K562 (cell line): ENCODE measurements around the gene ATP13A4. TPM values are rescaled to one million over a fixed set of nuclear protein-coding genes. Genes with fewer than 3 reads are reported as not detected.

Experiments
- ATAC-seq: fragments of 200-7000 bp; cut with Tn5 transposase; 3 replicates; pipeline ENCODE4 v1.9.1; 2020; ENCODE audit warnings: moderate library complexity
- BruUV-seq: library from RNA; stranded (reverse); fragments of 400-500 nt; replicated peaks from 2 replicates; lab custom pipeline; 2021; lab: Mats Ljungman, UMichigan
- CTCF ChIA-PET: fragments of 300-600 bp; formaldehyde crosslinking; extraction: SDS; loops from one replicate; lab custom pipeline; 2021; ENCODE audit warnings: low intra/inter-chr PET ratio; lab: Yijun Ruan, JAX
- POLR2A ChIA-PET: fragments of 300-600, 350-650 bp; sonication (Branson Sonifier 250); formaldehyde crosslinking; extraction: SDS; loops from one replicate; lab custom pipeline; 2021; ENCODE audit warnings: antibody characterized with exemption, inconsistent platforms; lab: Yijun Ruan, JAX
- DNase-seq, 4 experiments: peaks; one replicate each; pipeline versions ENCODE4 v3.0.0 to v3.0.0-alpha.2; 2011 to 2018; ENCODE audit warnings: low spot score in 3 of 4, mixed read lengths in 3 of 4; ENCODE audit errors: extremely low read depth in 1 of 4
- FAIRE-seq: peaks from 2 replicates; lab custom pipeline; 2011; peaks lifted over from hg19 to GRCh38; lab: Jason Lieb, UNC
- H2AFZ ChIP-seq: 2 replicates; pipeline ENCODE4 v1.6.0; 2011; ENCODE audit warnings: low read depth, low read length, control low read depth, inconsistent platforms
- H3K27ac ChIP-seq: fragments of 200-600 bp; 3 replicates; pipeline ENCODE4 v1.8.0; 2011; ENCODE audit warnings: low read depth, mild to moderate bottlenecking, control low read depth, inconsistent platforms, low read length, moderate library complexity, mixed read lengths; ENCODE audit errors: extremely low read depth
- H3K27me3 ChIP-seq, 2 experiments: fragments of 300-600 bp in 1 of 2; 2 replicates in 1 of 2; 3 replicates in 1 of 2; pipeline versions ENCODE4 v1.6.0 to v1.8.0; 2011; ENCODE audit warnings: inconsistent platforms in 2 of 2, low read length in 2 of 2, mild to moderate bottlenecking in 1 of 2, mixed read lengths in 1 of 2, moderate library complexity in 1 of 2; ENCODE audit not compliant: control insufficient read depth in 2 of 2, insufficient read depth in 2 of 2
- H3K36me3 ChIP-seq: fragments of 300-600 bp; 3 replicates; pipeline ENCODE4 v1.8.0; 2011; ENCODE audit warnings: mild to moderate bottlenecking, low read length, inconsistent platforms; ENCODE audit not compliant: control insufficient read depth, insufficient read depth
- H3K4me1 ChIP-seq, 2 experiments: fragments of 200-600 bp in 1 of 2; replicated peaks in 1 of 2; 2 replicates in 1 of 2; 3 replicates in 1 of 2; pipeline versions ENCODE4 v1.5.1 to v1.8.0; 2011; ENCODE audit warnings: inconsistent platforms in 2 of 2, low read length in 2 of 2, mild to moderate bottlenecking in 1 of 2, mixed read lengths in 1 of 2, moderate library complexity in 1 of 2; ENCODE audit not compliant: control insufficient read depth in 2 of 2, insufficient read depth in 2 of 2
- H3K4me2 ChIP-seq: 2 replicates; pipeline ENCODE4 v1.6.1; 2011; ENCODE audit warnings: low read length, control low read depth, inconsistent platforms, mixed read lengths; ENCODE audit not compliant: insufficient read depth
- H3K4me3 ChIP-seq: fragments of 200-600 bp; sonication (generic), shearing (Covaris generic); 2 replicates; pipeline ENCODE4 v1.5.1; 2016; ENCODE audit warnings: control low read depth, inconsistent platforms
- H3K79me2 ChIP-seq: fragments of 200-600 bp; 3 replicates; pipeline ENCODE4 v1.8.0; 2011; ENCODE audit warnings: low read length, inconsistent platforms; ENCODE audit not compliant: control insufficient read depth, insufficient read depth
- H3K9ac ChIP-seq, 2 experiments: 2 replicates each; pipeline versions ENCODE4 v1.6.0 to v1.6.1; 2011; ENCODE audit warnings: low read depth in 2 of 2, low read length in 2 of 2, control low read depth in 1 of 2, inconsistent platforms in 1 of 2, mild to moderate bottlenecking in 1 of 2, mixed read lengths in 1 of 2; ENCODE audit not compliant: insufficient read depth in 1 of 2
- H3K9me1 ChIP-seq: one replicate; pipeline ENCODE4 v1.6.0; 2011; ENCODE audit warnings: inconsistent platforms, mild to moderate bottlenecking, low read length, moderate library complexity; ENCODE audit not compliant: control insufficient read depth, insufficient read depth
- H3K9me3 ChIP-seq: replicated peaks from 2 replicates; pipeline ENCODE4 v1.5.1; 2011; ENCODE audit warnings: low read depth, low read length, inconsistent platforms; ENCODE audit not compliant: control insufficient read depth, insufficient read depth
- H4K20me1 ChIP-seq: replicated peaks from 2 replicates; pipeline ENCODE4 v1.6.1; 2011; ENCODE audit warnings: low read length, inconsistent platforms, mixed read lengths; ENCODE audit not compliant: control insufficient read depth, insufficient read depth
- BCL6 ChIP-seq: fragments of 250-450 bp; sonication (Bioruptor Pico); IDR thresholded peaks from 2 replicates; pipeline ENCODE4 v1.4.0; 2020
- FUS ChIP-seq: fragments of 200-400 bp; formaldehyde crosslinking; optimal IDR thresholded peaks from 2 replicates; pipeline ENCODE3; 2017; ENCODE audit warnings: low read depth, low read length
- GATAD2A ChIP-seq: fragments of 450-650 bp; IDR thresholded peaks from 2 replicates; pipeline ENCODE4 v1.6.1; 2017
- MBD2 ChIP-seq: sonication (generic); IDR thresholded peaks from 2 replicates; pipeline ENCODE4 v1.6.1; 2016; ENCODE audit warnings: low read depth, borderline replicate concordance
- PURB ChIP-seq: sonication (generic); formaldehyde crosslinking; IDR thresholded peaks from 2 replicates; pipeline ENCODE4 v1.9.0; 2021; ENCODE audit warnings: low read depth, mild to moderate bottlenecking, missing genetic modification reagents
- TARDBP ChIP-seq: fragments of 450-650 bp; IDR thresholded peaks from 2 replicates; pipeline ENCODE4 v1.6.1; 2016
- TBP ChIP-seq: optimal IDR thresholded peaks from 2 replicates; pipeline ENCODE3; 2011; ENCODE audit warnings: low read depth, low read length, improper control_type of control experiment
- ZBTB8A ChIP-seq: fragments of 450-650 bp; IDR thresholded peaks from 2 replicates; pipeline ENCODE4 v1.6.1; 2018; ENCODE audit warnings: mild to moderate bottlenecking, moderate library complexity; ENCODE audit not compliant: partially characterized antibody
- ZNF140 ChIP-seq: fragments of 250-450 bp; sonication (Bioruptor Pico); IDR thresholded peaks from 2 replicates; pipeline ENCODE4 v1.8.0; 2021; ENCODE audit warnings: moderate library complexity, mild to moderate bottlenecking, inconsistent platforms
- ZNF239 ChIP-seq: fragments of 250-450 bp; sonication (Bioruptor Pico); IDR thresholded peaks from 2 replicates; pipeline ENCODE4 v1.4.0; 2020; ENCODE audit warnings: mild to moderate bottlenecking
- ZNF311 ChIP-seq: fragments of 250-450 bp; sonication (Bioruptor Pico); IDR thresholded peaks from 2 replicates; pipeline ENCODE4 v1.4.0; 2020; ENCODE audit warnings: mild to moderate bottlenecking, moderate library complexity
- ZNF324 ChIP-seq: fragments of 250-450 bp; sonication (Bioruptor Pico); IDR thresholded peaks from 2 replicates; pipeline ENCODE4 v1.4.0; 2020; ENCODE audit warnings: mild to moderate bottlenecking
- ZNF77 ChIP-seq: fragments of 250-450 bp; sonication (Bioruptor Pico); IDR thresholded peaks from 2 replicates; pipeline ENCODE4 v1.5.0; 2020
- WGBS: fragments of 100-300 bp; shearing (Covaris generic); methylation state at CpG from one replicate; pipeline ENCODE4 v1.1.6; 2016; ENCODE audit warnings: low coverage, mixed read lengths; ENCODE audit not compliant: insufficient coverage; ENCODE audit errors: missing lambda C conversion rate; 5-methylcytosine and 5-hydroxymethylcytosine counted together
- in situ Hi-C: fragments of 300-500 bp; cut with MboI; formaldehyde crosslinking; loops from 4 replicates; pipeline ENCODE4 v1.15.0; 2018; ENCODE audit warnings: inconsistent platforms, mixed read lengths
- intact Hi-C: fragments of 100-400 bp; cut with micrococcal nuclease; formaldehyde crosslinking; loops from 2 replicates; pipeline ENCODE4 v1.14.2; 2022
- polyA plus RNA-seq, 8 experiments: library from polyadenylated mRNA; depleted of rRNA in 4 of 8; stranded (reverse) in 5 of 8; unstranded in 3 of 8; fragments of >200 nt; fragmentation: Nextera tagmentation in 2 of 8; fragmentation: Illumina TruSeq in 1 of 8; extraction: Ambion mirVana in 2 of 8; extraction: Trizol in 1 of 8; gene quantifications; 2 replicates each; pipeline versions ENCODE4 v1.2.1 to v1.2.3, GENCODE V29; 2011 to 2014; ENCODE audit warnings: inconsistent platforms in 1 of 8, missing spikeins in 1 of 8
- total RNA-seq, 7 experiments: library from RNA; depleted of rRNA in 6 of 7; stranded (reverse); fragments of >200 nt in 6 of 7; fragmentation: Illumina TruSeq in 2 of 7; extraction: Trizol in 2 of 7; gene quantifications; 2 replicates each; pipeline versions ENCODE4 v1.2.1 to v1.2.3, GENCODE V29; 2011 to 2021; ENCODE audit warnings: low replicate concordance in 1 of 7

ATP13A4 gene
- total and polyA plus RNA-seq, 9 of the 15 experiments (the other 6 are each of a cell fraction or from before 2014, with no cell fraction given): 0.03 to 0.14 (median 0.07) TPM; not detected in 6

- FAIRE-seq: no peak
Measured at GRCh38 chr3:193520738-193521137, 34.0 kb downstream of the ATP13A4 start.

GRCh38 chr3:193515966-193516365 is 38.7 kb downstream of the ATP13A4 start:
- ChIA-PET CTCF (no interaction called here), POLR2A (no interaction called here)
- no peaks in the 10 kb centered on the region for H3K9me1 ChIP-seq
- H3K27ac ChIP-seq: no peak overlapping the region
- H3K9me3 ChIP-seq: no peaks in the 10 kb centered on the region
- no peaks in the 10 kb centered on the region for H3K79me2 ChIP-seq
- no peak overlapping the region for H3K4me2 ChIP-seq
- no peaks in the 10 kb centered on the region for H3K36me3 ChIP-seq
- 0% methylated on average over 2 of the region's 2 CpGs for WGBS
- H3K4me3 ChIP-seq: no peak overlapping the region
- TF ChIP-seq MBD2 (no peak), ZNF324 (no peak), ZNF239 (CRISPR knock-in tag) (no peak), PURB (CRISPR knock-in tag) (no peak), ZNF77 (CRISPR knock-in tag) (no peak), ZNF311 (no peak), ZBTB8A (no peak), GATAD2A (no peak), BCL6 (CRISPR knock-in tag) (no peak), TBP (no peak), ZNF140 (no peak), FUS (no peak)
- peaks cover 0 to 3% of the 10 kb centered on the region in 2 experiments; a peak in 1 of 5 replicates for H3K27me3 ChIP-seq
- no peaks in the 10 kb centered on the region for H3K4me1 ChIP-seq
- no peaks in the 10 kb centered on the region for H4K20me1 ChIP-seq
- no TSS peak for BruUV-seq
- no peak overlapping the region for H2AFZ ChIP-seq
- FAIRE-seq (no peak), DNase-seq (no peak), ATAC-seq (no peak)
- in situ Hi-C loops: no loop called here
- intact Hi-C loops: no loop called here
- H3K9ac ChIP-seq: no peak overlapping the region

More at GRCh38 chr3:193520738-193521137, 34.0 kb downstream of the ATP13A4 start:
- Histone ChIP-seq H3K79me2 (no peaks in the 10 kb centered on the region), H3K4me3 (no peak overlapping the region), H2AFZ (no peak overlapping the region), H3K36me3 (no peaks in the 10 kb centered on the region), H3K9ac (no peak overlapping the region), H3K27me3 (no peaks in the 10 kb centered on the region; a peak in 1 of 5 replicates), H3K27ac (no peak overlapping the region), H4K20me1 (no peaks in the 10 kb centered on the region), H3K4me2 (no peak overlapping the region), H3K4me1 (no peaks in the 10 kb centered on the region), H3K9me3 (no peaks in the 10 kb centered on the region), H3K9me1 (no peaks in the 10 kb centered on the region)
- CTCF ChIA-PET: no interaction called here
- intact Hi-C loops: no loop called here
- no peak for TF ChIP-seq TARDBP
- DNase-seq (no peak), ATAC-seq (no peak)
- WGBS: 0% methylated on average over 3 of the region's 3 CpGs
- BruUV-seq: no TSS peak
- POLR2A ChIA-PET: no interaction called here
- in situ Hi-C loops: no loop called here
